GM12891 (cell line): ENCODE data around the gene ZNF212.
"Not testable (repeated sequence)": the region's sequence is repeated elsewhere in the genome, so short reads cannot be mapped to it uniquely, and the experiment has no call there.

ENCODE experiments used
- DNase-seq: peaks from one replicate; pipeline ENCODE4 v3.0.0; 2011; ENCODE audit warnings: low spot score; ENCODE audit not compliant: insufficient read length
- FAIRE-seq: peaks from 2 replicates; lab custom pipeline; 2011; peaks lifted over from hg19 to GRCh38; lab: Jason Lieb, UNC
- PAX5 ChIP-seq: IDR thresholded peaks from 2 replicates; pipeline ENCODE4 v1.6.1; 2011; ENCODE audit warnings: low read length, moderate library complexity, mild to moderate bottlenecking; ENCODE audit not compliant: insufficient read depth, severe bottlenecking
- POLR2A ChIP-seq: IDR thresholded peaks from 2 replicates; pipeline ENCODE4 v1.6.1; 2011; ENCODE audit warnings: low read depth, low read length, control low read depth
- POLR2AphosphoS5 ChIP-seq: IDR thresholded peaks from 2 replicates; pipeline ENCODE4 v1.6.1; 2011; ENCODE audit warnings: low read depth, low read length, control low read depth
- POU2F2 ChIP-seq: IDR thresholded peaks from 2 replicates; pipeline ENCODE4 v1.6.1; 2011; ENCODE audit warnings: low read depth, mild to moderate bottlenecking, control low read depth, low read length, moderate library complexity
- SPI1 ChIP-seq: IDR thresholded peaks from 2 replicates; pipeline ENCODE4 v1.6.1; 2011; ENCODE audit warnings: low read depth, low read length, control low read depth
- TAF1 ChIP-seq: IDR thresholded peaks from 2 replicates; pipeline ENCODE4 v1.6.1; 2011; ENCODE audit warnings: low read depth, low read length, control low read depth

The ZNF212 gene

GRCh38 chr7:149217570-149217969 lies 21.9 kb upstream of the ZNF212 start:
- no peak for DNase-seq
- TF ChIP-seq PAX5 (no peak), TAF1 (no peak), POLR2AphosphoS5 (no peak), POLR2A (no peak), SPI1 (no peak), POU2F2 (no peak)
- FAIRE-seq: no peak

GRCh38 chr7:149218469-149219420 lies 20.7 kb upstream of the ZNF212 start:
- DNase-seq (no peak), FAIRE-seq (no peak)
- TF ChIP-seq POLR2A: no peak
- TF ChIP-seq POLR2AphosphoS5: no peak
- TF ChIP-seq PAX5: no peak
- no peak for TF ChIP-seq POU2F2
- no peak for TF ChIP-seq TAF1
- no peak for TF ChIP-seq SPI1

GRCh38 chr7:149220534-149220933 lies 18.9 kb upstream of the ZNF212 start:
- FAIRE-seq (no peak), DNase-seq (no peak)
- TF ChIP-seq POLR2AphosphoS5 (no peak), TAF1 (no peak), PAX5 (no peak), SPI1 (no peak), POU2F2 (no peak), POLR2A (no peak)

GRCh38 chr7:149223176-149223575 lies 16.3 kb upstream of the ZNF212 start:
- TF ChIP-seq SPI1: no peak
- no peak for TF ChIP-seq POLR2A
- TF ChIP-seq POLR2AphosphoS5: no peak
- DNase-seq (no peak), FAIRE-seq (no peak)

- no peak for FAIRE-seq
- no peak for DNase-seq
- TF ChIP-seq POU2F2: no peak
- no peak for TF ChIP-seq TAF1
- no peak for TF ChIP-seq POLR2A
- TF ChIP-seq SPI1: no peak
- TF ChIP-seq POLR2AphosphoS5: no peak
- no peak for TF ChIP-seq PAX5
Observed at GRCh38 chr7:149223761-149224160, 15.7 kb upstream of the ZNF212 start.

GRCh38 chr7:149224352-149224751 lies 15.1 kb upstream of the ZNF212 start:
- TF ChIP-seq POLR2A: no peak
- DNase-seq: no peak
- FAIRE-seq: no peak

- no peak for TF ChIP-seq PAX5
- TF ChIP-seq POLR2AphosphoS5: no peak
- no peak for TF ChIP-seq POLR2A
- no peak for TF ChIP-seq SPI1
- TF ChIP-seq TAF1: no peak
- no peak for TF ChIP-seq POU2F2
- DNase-seq: no peak
- FAIRE-seq: no peak
Observed at GRCh38 chr7:149225106-149225505, 14.3 kb upstream of the ZNF212 start.

GRCh38 chr7:149225656-149226055 lies 13.8 kb upstream of the ZNF212 start:
- no peak for FAIRE-seq
- TF ChIP-seq POLR2A (no peak), SPI1 (no peak), POU2F2 (no peak), TAF1 (no peak), PAX5 (no peak), POLR2AphosphoS5 (peak; percentile 17; the same call in 1 of the 2 replicates)
- no peak for DNase-seq

GRCh38 chr7:149226366-149226765 lies 13.1 kb upstream of the ZNF212 start:
- not testable (repeated sequence) for DNase-seq, FAIRE-seq

GRCh38 chr7:149226840-149227494 lies 12.5 kb upstream of the ZNF212 start:
- no peak for TF ChIP-seq TAF1
- TF ChIP-seq POLR2A: no peak
- DNase-seq (no peak), FAIRE-seq (no peak)

GRCh38 chr7:149228831-149229471 lies 10.5 kb upstream of the ZNF212 start:
- DNase-seq (no peak), FAIRE-seq (no peak)
- TF ChIP-seq SPI1 (no peak), POLR2AphosphoS5 (0 out of 2 replicates have a peak, but pooled peaks have one; percentile 37)
